Activated T-cell treated with anti-CD3 and anti-CD28 coated beads for 24 hours (primary cell): Measurements from ENCODE around the gene ELMO1.

Experiments
- DNase-seq: peaks from one replicate; pipeline ENCODE4 v3.0.0-alpha.2; 2020; ENCODE audit warnings: low read depth

ELMO1 gene

DNA sequence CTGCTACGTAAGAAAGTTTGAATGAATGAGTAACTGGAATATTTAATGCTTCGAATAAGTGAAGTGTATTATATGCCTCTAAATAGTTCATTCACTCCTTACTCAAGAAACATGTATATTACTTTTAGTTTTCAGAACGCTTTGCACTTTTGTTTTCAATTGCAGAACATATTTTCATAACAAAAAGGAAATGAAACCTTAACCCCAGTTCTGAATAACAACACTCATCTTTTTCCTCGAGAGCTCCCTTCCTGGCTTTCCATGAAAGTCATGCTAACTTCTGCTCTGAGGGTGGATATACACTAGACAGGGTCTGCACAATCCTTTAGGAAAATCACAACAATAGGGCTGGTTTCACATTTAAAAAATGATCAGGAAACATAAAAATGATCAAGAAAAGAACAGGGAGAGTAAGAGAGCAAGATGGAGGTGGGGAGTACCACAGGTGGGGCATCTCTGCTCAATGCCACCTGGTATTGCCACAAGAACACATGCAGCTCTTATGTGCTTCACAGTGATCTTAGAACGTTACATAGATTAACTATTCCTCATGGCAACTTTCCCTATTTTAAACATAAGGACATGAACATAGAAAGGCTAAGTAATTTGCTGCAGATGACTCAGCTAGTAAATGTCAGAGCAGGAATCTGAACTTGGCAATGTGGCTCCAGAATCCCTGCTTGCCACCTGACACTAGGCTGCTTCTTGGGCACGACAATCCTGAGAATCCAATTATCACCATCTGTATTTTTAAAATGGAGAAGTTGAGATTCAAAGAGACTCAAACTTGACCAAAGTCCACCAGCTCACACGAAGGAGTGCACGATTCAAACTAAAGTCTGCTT is 504.9 kb downstream of the ELMO1 start:
- no peak for DNase-seq

DNA sequence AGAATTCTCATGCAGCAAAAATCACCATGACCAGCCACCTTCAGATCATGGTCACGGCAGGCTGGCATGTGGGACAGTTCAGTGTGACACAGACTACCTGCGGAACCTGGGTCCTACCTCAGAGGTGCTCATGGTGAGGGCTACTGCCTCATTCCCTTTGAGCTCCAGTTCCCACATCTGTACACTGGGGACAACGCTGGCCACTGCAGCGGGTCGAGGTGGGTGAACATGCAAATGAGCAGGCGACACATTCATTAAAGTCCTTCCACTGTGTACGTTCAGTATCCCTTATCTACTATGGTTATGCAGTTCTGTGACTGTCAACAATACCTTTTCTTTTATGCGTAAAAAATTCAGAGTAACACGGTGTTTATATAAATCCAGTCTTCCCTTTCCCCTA is 505.7 kb downstream of the ELMO1 start:
- no peak for DNase-seq

DNA sequence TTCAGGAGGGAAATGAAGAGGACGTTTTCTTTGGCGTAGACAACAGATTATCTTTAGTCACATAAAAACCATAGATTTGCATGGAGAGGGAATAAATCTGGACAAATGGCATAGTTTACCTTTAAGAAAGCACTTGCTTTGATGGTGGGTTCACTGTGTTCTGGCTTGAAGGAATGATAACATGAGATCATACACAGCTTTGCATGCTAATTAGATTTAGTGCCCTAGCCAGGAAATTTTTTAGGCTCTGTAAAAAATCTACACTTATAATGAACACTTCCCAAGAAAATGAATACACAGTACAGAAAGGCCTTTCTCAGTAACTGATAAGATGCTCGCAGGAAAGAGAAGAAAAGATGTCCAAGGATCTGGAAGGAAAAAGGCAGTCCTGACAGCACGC is 506.1 kb downstream of the ELMO1 start:
- no peak for DNase-seq

DNA sequence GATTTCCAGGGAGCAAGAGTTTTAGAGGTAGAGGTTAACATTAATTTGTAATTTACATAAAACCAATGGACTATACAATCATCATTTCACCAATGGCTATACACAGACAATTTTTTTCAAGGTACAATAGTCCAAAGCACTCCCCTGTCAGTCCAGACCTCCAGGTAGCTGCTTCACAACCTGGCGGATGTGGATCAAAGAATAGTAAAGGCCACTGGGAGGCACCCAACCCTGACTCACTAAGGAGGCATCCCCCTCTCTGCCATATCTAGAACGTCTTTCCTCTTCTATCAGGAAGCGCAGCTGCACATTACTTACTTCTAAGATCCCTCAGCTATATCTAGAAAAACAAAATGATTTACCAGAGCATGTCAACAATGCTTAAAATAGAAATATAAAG is 506.6 kb downstream of the ELMO1 start:
- no peak for DNase-seq

DNA sequence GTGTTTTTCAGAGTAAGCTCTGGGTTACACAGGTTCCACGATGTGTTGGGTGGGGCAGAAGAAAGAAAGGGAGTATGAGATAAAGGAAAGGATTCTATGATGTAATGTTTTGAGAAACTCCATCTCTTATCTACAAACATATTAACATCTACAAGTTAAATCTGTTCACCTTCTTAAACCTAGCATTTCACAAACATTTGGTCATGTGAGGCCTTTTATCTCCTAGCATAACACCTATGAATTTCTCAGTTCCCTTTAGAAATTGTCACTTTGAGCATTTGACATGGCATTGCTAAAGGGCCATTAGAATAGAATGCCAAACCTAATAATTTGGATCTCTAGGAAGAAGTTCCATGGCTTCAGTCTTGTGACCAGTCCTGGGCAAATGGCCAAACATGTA is 507.3 kb downstream of the ELMO1 start:
- DNase-seq = no peak

DNA sequence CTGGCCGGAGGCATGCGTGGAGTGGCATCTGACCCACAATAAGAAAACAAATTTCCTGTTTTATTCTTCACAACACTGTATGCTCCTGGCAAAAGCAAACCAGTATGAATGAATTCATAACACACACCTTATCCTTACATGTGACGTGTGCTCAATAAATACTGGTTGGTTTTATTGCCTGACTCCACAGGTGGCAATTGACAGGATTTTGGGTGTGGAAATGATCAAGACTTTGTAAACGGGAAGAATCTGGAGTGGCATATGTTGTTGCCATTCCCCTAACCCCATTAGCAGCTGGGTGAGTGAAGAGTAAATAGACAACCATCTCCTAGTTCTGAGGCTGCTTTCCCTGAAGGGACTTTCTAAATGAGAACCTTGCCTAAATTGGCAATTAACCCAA is 508.8 kb downstream of the ELMO1 start:
- DNase-seq = no peak

DNA sequence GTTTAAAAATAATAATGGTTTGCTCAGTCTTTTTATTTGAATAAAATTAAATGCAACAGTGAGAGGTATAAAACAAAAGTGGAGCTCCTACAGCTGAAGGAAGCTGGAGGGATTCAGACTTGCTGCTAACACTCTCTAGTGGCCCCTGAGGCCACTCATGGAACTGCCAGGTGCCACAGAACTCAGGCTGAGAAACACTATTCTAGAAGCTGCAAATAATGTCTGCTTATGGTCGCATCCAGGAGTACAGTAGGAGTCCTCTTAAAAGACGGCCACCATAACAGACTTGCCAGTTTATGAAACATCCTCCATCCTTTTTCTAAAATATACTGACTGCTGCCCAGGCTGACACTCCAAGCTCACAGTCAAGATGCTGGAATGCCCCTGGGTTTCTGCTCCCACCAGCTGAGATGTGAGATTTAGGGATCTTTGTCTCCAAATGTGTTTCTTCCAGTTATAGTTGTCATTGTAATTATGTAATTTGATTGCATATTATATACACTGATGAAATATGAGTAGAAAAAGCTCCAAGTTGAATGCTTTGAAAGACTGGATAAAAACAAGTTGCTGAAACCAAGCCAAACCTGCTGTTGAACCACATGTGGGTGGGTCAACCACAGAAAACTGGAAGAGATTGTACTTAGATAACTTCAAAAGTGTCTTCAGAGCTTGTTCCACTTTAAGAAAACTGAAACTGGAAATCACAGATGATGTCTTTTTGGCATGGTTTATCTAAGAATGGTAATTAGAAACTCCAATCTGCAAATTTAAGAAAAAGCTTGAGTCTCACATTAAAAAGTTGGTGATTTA is 510.7 kb downstream of the ELMO1 start:
- DNase-seq = no peak

DNA sequence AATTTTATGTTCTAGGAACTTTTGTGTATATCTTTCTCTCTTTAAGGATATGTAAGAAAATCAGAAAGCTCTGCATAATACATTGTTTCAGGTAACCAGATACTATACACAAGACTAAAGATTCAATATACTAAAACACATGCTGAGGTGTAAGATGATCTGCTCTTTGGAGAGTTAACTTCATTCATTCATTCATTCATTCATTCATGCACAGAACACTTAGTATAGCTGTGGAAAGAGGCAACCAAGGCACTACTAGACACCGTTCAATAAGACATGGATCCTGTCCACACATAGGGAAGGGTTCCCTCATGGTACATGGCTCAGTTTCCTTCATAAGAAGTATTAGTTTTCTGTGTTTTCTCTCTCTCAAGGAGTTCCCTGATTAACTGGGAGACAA is 516.8 kb downstream of the ELMO1 start:
- no peak for DNase-seq

DNA sequence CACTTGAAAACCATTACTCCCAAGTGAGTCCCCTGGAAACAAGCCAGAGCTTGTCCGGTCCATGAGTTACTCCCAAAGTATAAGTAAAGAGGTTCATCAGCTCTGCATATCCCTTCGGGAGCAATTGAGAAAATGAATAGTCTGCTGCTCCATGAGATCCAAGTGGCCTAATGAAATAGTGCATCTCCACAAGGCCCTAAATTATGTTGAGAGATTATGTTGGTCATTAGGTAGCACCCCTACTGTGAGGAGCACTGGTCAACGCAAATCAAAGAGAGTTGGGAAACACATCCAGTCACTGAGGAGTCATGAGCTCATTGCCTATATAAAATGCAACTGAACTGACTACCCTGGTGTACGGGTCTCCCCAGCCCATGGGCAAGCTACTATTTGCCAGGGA is 518.9 kb downstream of the ELMO1 start:
- DNase-seq = no peak

DNA sequence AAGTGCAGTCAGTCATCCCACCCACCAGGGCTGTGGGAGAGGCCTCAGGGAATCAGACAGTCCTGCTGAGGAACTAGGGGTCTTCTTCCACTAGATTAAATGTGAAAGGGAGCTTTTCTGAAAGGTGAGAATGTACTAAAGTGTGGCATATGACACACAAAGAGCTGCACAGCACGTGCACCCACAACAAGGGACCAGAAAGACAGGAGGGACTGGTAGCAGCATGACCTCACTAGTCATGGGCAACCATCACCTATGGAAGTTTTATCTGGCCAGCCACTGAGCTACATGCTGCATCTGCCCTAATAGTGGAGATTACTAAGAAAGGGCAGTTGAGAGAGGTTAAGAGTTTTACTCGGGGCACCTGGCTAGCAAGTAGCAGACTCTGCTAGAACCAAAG is 519.9 kb downstream of the ELMO1 start:
- no peak for DNase-seq

DNA sequence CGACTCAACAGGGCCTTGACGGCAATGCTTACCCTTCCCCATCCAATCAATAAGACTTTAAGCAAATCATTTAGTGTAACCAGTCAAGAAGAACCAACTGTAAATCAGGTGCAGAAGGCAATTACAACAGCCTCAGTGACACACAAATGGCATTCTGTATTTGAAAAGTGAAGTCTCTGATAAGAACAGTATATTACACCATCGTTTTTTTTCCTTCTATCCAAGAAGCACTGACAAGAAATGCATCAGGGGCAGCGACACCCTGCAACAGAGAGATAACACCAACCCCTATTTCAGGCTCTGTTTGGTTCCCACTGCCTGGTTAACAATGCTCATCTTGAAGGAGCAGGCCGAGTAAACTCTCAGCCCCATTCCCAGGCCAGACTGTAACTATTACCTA is 520.4 kb downstream of the ELMO1 start:
- no peak for DNase-seq

DNA sequence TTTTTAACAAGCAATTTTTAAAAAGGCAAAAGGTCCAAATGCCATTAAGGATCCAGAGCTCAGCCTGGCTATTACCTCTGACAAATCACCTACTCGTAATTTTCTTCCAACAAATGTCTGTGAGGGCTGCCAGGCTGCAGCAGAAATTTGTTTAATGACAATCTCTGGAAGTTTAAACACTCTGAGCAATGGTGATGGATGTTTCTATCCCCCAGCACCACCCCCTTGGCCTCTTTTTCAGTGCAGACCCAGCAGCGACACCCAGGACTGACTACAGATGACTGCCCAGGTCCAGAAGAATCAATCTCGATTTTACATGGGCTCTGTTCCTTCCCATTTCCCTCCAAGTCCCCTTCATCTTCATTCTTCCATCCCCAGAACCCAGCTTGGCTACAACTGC is 523.0 kb downstream of the ELMO1 start:
- DNase-seq = no peak

DNA sequence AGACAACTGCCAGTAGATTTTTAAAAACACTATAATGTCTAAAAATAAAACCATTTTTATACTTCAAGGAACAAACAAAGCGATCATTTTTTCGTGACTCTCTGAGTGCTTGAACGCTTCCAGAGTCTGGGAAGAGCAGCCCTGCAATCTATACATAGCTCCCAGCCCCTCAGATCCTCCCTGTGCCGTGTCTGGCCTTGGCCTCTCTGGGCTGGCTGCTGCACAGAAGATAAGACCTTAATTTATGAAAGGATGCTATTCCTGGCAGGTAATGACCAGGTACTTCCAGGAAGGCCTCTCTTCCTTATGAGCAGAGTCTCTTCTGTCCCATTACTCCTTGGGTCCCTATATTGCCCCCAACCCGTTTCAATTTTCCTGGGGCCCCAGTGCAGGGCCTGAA is 523.5 kb downstream of the ELMO1 start:
- no peak for DNase-seq

DNA sequence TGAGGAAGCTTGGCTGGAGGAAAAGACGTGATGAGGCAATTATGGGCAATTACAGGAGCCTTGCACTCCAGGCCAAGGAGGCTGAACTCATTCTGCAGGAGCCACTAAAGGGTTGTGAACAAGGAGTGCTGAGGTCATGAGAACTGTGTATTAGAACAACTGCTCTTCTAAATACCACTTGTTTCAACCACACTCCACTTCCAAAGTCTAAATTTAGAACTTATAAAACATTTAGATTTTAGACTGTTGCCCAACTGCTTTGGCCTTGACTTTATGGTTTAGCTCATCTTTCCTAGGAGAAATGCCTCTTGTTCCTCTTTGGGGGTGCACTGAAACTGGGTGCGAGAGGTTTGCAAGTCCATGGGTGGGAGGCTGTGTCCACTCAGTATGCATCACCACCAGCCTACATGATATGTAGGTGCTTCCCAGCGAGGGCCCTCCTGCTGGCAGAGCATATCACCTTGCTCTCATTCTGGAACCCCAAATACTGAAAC is 524.7 kb downstream of the ELMO1 start:
- no peak for DNase-seq

DNA sequence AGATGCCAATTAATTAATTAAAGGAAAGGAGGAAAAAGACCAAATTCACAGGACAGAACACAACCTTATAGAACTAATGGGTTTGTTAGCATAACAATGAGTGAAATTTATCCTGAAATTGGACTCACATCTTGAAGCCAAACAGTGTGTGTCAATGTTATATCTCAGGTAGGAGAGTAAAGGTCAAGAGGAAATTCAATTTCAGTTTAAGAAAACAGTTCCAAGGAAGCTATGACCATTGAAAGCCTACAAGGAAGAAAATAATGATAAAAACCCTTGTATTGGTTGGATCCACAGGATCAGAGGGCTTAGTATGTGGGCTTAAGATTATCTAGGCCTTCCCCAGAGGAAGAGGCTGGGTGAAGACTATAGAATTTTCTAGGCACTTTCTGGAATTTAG is 525.5 kb downstream of the ELMO1 start:
- DNase-seq = no peak

DNA sequence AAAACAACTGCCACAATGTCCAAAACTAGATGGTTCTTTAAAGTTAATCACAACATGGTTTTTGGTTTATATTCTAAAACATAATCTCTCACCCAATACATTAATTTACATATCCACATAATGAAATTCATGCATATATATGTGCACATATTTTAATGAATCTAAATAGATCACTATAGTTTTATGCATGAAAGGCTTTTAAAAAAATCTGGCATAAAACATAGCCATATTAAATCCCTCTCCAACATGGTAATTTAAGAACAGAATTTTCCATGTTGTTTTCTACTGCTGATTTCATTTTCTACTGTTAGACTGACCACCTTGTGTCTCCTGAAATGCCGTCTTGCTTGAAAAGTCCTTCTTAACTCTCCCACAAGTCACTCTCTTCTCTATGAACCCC is 528.2 kb downstream of the ELMO1 start:
- no peak for DNase-seq

DNA sequence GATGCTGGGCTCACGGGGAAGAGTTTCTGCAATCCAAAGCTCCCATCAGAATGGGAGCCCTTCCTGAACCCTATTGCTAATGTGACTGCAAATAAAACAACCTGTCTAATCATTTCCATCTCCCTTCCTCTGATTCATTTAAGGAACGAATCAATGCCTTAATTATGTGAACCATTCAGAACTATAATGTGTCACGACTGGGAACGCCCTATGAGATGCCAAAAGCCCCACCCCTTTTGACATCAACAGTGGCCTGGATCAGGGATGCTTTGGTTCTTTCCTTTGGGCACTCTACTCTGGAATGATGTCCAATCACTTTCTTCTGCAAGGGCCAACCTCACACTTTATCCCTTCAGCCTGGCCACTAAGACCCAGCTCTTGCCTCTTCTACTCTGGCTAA is 528.9 kb downstream of the ELMO1 start:
- no peak for DNase-seq

DNA sequence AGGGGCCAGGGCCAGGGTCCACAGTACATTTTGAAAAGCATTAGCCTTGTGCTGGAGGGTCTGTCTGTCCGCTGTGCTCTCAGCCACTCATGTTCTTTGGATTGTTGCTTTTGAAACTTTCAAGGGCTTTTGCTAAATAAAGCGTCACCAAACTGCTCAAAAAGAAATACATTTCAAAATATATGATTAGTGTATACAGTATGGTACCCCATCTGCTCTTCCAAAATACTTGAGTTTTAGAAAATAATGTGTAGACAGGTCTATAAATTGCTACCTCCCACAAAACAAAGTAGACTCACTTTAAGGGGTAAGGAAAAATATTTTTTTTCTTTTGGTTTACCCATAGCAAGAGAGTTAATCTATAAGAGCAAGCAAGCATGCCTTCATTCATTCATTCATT is 530.1 kb downstream of the ELMO1 start:
- DNase-seq = no peak

DNA sequence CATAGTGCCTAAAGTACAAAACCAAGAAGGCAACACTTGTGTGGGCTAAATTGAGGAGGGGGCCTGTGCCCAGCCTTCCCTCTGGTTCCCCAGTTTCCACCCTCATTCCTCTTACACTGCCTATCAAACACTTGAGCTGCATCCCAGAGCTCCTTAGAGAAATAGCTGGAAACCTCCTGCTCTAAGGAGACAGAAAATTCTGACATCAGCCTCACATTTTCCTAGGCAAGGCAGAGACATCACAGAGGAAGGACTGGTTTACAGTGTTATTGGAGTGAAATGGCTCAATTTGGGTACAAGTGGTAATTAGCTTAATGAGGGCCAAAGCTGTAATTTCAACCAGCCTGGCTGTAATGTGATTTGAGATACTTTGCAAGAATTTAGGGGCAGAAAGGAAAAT is 532.0 kb downstream of the ELMO1 start:
- DNase-seq = no peak

DNA sequence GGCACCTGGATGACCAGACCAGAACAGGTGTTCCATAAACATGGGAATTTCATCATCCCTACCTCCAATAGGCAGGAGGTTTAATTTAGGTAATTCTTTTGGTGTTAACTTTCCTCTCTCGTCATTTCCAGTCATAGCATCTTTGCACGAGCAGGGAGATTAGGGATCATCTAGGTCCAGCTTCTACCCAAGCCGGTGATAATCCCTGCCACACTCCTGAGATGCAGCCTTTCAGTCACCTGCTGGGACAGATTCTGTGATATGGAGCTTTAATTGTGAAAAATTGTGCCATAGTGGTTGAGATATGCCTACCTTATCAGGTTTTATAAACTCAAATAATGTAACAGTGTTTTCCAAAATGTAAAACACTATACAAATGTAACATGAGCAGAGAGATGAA is 532.5 kb downstream of the ELMO1 start:
- no peak for DNase-seq

DNA sequence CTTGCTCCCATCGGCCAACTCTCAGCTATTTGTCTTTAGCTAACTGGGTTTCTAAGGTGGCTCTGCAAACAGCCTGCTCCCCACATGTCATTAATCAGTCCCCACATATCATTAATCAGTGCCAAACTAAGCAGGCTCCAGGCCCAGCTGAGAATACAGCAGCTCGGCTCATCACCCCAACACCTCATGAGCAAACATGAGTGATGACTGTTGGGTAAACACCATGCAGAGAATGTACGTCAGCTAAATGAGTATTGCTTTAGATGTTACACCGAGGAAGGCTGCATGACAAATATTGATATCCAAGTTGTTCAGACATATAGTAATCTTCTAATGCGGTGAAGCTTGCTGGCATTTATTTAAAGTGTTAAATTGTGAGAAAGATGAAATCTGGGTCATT is 536.9 kb downstream of the ELMO1 start:
- no peak for DNase-seq

DNA sequence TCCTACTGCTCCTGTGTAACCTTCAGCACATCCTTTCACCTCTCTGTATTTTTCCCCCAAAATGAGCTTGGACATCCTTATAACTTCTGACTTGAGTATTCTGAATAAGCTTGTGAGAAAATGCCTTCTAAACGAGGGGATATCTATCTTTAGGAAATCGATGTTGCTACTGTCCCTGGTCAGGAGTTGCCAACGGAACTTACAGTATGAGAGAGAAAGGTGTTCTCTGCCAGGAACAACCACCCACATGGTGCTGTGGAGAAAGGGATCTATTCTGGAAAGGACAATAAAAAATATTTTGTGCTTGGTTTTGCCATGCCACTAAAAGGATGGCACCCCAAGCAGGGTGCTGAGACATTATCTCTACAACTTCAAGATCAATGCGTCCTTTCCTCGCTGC is 537.8 kb downstream of the ELMO1 start:
- no peak for DNase-seq

DNA sequence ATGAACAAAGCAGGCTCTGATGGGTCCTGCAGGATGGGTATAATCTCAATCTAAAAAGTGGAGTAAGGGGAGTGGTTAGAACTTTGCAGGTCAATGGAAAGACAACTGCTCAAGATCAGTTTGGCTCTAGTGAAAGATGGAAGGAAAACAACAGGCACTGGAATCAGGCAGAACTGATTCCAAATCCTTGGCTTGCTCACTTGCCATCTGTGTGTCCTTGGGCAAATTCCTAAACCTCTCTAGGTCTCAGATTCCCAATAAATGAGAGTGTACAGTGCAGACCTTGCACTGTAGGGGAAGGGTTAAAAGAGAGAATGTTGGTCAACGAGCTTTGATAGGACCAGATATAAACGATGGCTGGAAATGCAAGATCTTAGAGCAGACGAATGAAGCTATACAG is 538.3 kb downstream of the ELMO1 start:
- no peak for DNase-seq
